HG03354 (cell line): ENCODE data around the gene SIX5.

ENCODE experiments used
- ATAC-seq: cut with Tn5 transposase; IDR thresholded peaks from one replicate; pipeline ENCODE4 v1.9.1; 2021; ENCODE audit warnings: mild to moderate bottlenecking; ENCODE audit not compliant: unreplicated experiment, poor library complexity, severe bottlenecking

The SIX5 gene

DNA sequence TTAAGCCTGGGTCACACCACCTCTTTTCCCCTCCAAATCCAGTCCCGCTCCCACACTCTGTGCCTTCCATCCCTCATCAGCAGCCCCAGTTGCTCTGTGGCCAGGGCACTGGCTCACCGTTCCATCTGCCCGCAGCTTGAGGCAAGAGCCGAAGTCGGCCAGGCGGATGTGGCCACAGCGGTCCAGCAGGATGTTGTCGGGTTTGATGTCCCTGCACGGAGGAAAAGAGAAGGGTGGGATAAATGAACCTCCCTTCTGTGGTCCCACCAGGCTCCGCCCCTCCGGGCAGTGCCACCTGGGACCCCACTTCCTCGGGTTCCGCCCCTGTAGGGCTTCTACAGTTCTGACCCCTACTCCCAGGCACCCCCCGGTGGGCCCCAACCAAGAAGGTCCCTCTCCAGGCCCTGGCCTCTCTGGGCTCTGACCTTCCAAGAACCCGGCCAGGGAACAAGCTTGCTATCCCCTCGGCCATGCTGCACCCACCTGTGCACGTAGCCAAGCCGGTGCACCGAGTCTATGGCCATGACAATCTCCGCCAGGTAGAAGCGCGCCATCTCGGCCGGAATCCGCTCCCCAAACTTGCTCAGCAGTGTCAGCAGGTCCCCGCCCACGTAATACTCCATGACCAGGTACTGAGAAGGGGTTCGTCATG is 9.1 kb upstream of the SIX5 start:
- no peak for ATAC-seq

DNA sequence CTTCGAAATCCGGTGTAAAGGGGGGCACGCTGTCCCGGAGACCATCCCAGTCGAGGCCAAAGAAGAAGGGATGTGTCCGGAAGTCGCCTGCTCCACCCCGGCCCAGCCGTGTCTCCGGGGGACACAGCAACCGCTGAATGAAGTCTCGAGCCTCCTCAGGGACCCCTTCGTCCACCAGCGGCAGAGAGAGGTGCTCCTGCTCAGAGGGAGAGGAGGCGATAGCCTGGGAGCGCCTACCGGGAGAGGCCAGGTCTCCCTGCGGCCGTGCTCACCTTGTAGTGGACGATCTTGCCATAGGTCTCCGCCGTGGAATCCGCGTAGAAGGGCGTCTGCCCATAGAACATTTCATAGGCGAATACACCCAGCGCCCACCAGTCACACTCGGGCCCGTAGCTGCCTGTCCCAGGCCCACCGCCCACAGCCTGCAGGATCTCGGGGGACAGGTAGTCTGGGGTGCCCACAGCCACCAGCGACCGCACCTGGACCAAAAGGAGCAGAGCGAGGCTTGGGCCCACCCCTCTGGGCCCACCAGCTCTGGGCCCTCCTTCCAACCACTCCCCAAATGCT is 8.4 kb upstream of the SIX5 start:
- no peak for ATAC-seq

DNA sequence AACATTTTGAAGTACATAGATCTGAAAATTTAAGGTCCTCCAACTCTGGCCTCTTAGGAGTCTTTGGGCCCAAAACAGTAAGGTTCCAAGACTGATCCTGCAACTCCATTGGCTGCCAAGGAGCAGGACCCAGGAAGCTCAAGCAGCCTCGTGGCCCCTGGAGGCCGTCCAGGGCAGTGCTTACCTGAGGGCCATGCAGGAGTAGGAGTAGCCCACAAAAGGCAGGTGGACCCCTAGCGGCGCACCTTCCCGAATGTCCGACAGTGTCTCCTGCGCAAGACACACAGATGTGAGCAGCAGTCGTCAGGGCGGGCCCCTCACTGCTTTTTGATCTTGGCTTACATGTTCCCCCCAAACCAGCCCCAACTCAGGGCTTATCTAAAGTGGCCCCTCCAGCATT is 5.7 kb upstream of the SIX5 start:
- ATAC-seq, result no peak

GRCh38 chr19:45773384-45773783 is 4.3 kb upstream of the SIX5 start:
- ATAC-seq, result no peak

DNA sequence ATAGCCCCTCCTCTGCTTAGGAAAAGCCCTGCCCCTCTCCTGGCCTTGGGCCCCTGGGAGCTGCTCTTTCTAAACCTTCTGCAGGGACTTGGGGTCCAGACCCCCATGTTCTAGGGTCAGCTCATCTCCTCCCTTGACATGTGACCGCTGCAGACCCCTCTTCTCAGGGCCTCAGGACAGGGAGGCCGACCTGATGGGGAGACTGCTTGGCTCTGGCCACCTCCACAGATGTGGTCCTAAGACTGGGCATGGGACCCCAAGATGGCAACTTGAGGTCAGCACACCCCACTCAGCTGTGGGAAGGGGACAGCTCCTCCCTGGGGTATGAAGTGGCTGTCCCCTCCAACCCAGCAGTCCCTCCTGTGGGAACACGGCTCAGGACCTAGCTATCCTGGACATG is 3.9 kb upstream of the SIX5 start:
- ATAC-seq, result no peak

DNA sequence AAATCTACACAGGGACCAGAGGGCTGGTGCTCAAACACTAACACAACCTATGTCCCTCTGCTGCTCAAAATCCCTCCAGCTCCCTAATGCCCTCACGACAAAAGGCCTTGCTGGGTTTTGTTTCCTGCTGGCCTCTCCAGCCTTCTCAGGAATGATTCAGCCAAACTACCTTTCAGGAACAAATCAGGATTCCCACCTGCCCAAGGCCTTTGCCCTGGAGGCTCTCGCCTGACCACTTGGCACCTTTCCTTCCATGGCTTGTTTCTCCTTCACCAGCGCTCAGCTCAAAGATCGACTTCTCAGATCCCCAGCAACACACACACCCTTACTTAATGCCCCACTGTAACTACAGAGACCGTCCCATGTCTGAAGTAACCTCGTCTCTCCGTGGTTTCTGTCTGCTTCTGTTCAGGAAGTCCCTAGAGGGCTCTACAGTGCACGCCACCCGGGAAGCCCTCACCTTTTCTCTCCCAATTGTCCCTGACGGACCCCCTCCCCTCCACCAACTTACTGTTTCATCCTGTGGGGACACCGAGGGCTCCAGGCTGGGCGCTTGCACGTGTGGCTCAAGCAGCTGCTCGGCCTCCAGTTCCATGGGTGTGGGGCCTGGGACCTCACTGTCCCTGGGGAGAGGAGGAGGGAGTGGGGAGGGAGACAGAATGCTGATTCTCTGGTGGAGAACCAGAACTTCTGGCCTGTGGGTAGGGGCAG is 3.2 kb upstream of the SIX5 start:
- no peak for ATAC-seq

DNA sequence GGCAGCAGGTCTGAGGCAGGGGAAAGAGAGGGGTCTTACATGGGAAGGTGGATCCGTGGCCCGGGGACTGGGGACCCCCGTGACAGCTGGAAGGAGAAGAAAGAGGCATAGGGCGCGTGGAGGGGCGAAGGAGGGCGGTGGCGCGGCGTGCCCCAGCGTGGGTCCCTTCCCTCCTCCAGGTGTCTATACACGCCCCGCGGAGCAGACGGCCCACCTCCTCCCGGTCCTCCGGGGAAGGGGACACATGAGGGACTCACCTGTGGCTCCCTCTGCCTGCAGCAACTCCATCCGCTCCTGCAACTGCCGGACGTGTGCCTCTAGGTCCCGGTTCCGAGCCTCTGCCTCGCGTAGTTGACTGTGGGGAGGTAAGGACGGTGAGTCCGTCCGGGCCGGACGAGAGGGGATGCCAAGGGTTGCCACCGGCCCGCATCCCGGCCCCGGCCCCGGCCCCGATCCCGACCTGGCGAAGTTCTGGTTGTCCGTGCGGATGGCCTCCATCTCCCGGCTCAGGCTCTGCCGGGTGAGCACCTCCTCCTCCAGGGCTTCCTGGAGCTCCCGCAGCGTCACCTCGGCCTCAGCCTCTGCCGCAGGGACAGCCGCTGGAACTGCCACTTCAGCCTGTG is 2.4 kb upstream of the SIX5 start:
- ATAC-seq, result no peak

DNA sequence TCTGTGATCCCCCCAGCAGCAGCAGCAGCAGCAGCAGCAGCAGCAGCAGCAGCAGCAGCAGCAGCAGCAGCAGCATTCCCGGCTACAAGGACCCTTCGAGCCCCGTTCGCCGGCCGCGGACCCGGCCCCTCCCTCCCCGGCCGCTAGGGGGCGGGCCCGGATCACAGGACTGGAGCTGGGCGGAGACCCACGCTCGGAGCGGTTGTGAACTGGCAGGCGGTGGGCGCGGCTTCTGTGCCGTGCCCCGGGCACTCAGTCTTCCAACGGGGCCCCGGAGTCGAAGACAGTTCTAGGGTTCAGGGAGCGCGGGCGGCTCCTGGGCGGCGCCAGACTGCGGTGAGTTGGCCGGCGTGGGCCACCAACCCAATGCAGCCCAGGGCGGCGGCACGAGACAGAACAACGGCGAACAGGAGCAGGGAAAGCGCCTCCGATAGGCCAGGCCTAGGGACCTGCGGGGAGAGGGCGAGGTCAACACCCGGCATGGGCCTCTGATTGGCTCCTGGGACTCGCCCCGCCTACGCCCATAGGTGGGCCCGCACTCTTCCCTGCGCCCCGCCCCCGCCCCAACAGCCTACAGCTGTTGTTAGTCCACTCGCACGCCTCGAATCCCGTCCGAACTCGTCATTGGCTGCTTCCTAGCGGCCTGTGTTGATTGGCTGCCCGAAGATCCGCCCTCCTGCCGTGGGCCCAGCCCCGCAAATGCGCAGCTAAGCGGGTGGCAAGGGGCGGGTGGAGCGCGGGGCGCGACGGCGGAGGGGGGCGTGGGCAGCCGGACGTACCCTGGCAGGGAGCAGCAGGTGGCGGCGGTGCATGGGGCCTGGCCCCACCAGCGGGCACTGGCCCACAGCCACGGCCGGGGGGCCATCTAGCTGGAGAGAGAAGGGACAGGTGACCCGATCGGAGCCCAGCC is 1.4 kb upstream of the SIX5 start:
- ATAC-seq, result peak; percentile 62

GRCh38 chr19:45769821-45770191 is 754 bp upstream of the SIX5 start:
- ATAC-seq, result peak; percentile 12

- ATAC-seq, result no peak
Observed at GRCh38 chr19:45768655-45768983, 433 bp downstream of the SIX5 start.

- ATAC-seq, result no peak
Observed at GRCh38 chr19:45767881-45768654, 984 bp downstream of the SIX5 start.

DNA sequence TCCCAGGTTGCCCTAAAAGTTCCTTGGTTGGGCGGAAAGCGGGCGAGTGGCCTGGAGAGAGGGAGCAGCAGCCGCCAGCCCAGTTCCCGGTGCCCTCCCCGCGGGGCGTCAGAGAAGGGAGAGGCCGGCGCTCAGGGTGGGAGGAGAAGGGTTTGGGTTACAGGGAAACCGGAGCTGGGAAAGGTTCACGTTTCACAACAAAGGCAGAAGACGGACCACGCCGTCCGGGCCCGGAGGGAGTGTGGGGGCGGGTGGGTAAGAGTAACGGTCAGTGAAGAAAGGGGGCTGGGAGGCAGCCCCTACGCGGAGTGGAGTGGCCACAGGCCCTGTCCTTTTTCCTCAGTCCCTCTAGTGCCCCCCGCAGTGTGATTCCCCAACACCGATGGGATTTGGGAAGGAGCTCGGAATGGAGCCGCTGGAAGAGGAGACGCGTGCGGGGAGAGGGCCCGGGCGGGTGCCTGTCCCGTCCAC is 1.6 kb downstream of the SIX5 start:
- ATAC-seq, result no peak

- ATAC-seq, result no peak
Observed at GRCh38 chr19:45766869-45767346, 2.1 kb downstream of the SIX5 start.

GRCh38 chr19:45766296-45766868 is 2.7 kb downstream of the SIX5 start:
- ATAC-seq, result no peak

- ATAC-seq, result no peak
Observed at GRCh38 chr19:45765702-45766295, 3.3 kb downstream of the SIX5 start.

GRCh38 chr19:45764945-45765701 is 3.9 kb downstream of the SIX5 start:
- no peak for ATAC-seq

DNA sequence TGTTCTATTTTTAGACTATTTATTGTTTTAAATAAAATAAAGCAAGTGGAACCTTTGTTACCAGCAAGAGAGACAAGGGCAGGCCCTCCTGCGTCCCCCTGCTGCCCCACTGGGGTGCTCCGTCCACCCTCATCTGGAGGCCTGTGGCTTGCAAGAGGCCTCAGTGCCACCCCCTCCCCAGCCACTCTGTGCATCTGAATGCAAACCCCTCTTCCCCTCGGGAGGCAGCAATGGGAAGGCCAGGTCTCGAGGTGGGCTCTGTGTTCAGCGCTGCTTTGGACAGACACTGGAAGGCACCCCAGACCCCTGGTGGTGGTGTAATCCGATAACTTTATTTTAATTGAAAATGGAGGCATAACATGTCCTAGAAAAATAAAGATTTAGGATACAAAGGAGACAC is 4.6 kb downstream of the SIX5 start:
- no peak for ATAC-seq
